SK-N-SH (cell line): ENCODE results near the gene UBE2E2. TPM values are rescaled to one million over a fixed set of nuclear protein-coding genes. Genes with fewer than 3 reads are reported as not detected.
"Not testable (repeated sequence)": the region's sequence is repeated elsewhere in the genome, so short reads cannot be mapped to it uniquely, and the experiment has no call there.

Experiments
- CTCF ChIA-PET: fragments of 300-600, 350-600 bp; formaldehyde crosslinking; extraction: SDS; loops from one replicate; lab custom pipeline; 2021; lab: Yijun Ruan, JAX
- POLR2A ChIA-PET: fragments of 350-600 bp; sonication (Branson Sonifier 250); formaldehyde crosslinking; extraction: SDS; loops from one replicate; lab custom pipeline; 2020; ENCODE audit warnings: antibody characterized with exemption, inconsistent platforms; lab: Yijun Ruan, JAX
- DNase-seq: peaks from one replicate; pipeline ENCODE4 v3.0.0; 2012
- H2AFZ ChIP-seq: fragments of 200-600 bp; sonication (generic); 2 replicates; pipeline ENCODE4 v1.8.1; 2016; ENCODE audit warnings: antibody characterized with exemption, mild to moderate bottlenecking, low read depth
- H3F3A ChIP-seq: fragments of 200-600 bp; sonication (generic); replicated peaks from 2 replicates; pipeline ENCODE3; 2016; ENCODE audit warnings: antibody characterized with exemption, mild to moderate bottlenecking; ENCODE audit not compliant: insufficient read depth
- H3K27ac ChIP-seq, 2 experiments: fragments of 200-500 bp in 1 of 2; fragments of 200-600 bp in 1 of 2; sonication (Bioruptor generic) in 1 of 2; sonication (generic), shearing (Covaris generic) in 1 of 2; 2 replicates each; pipeline versions ENCODE4 v1.5.1 to v1.6.1; 2014 to 2016; ENCODE audit warnings: low read depth in 2 of 2, inconsistent platforms in 1 of 2, low read length in 1 of 2, mild to moderate bottlenecking in 1 of 2, mixed read lengths in 1 of 2
- H3K27me3 ChIP-seq: fragments of 200-600 bp; sonication (generic), shearing (Covaris generic); 2 replicates; pipeline ENCODE4 v1.6.1; 2016; ENCODE audit warnings: mixed run types; ENCODE audit not compliant: insufficient read depth
- H3K36me3 ChIP-seq, 2 experiments: fragments of 200-500 bp in 1 of 2; fragments of 200-600 bp in 1 of 2; sonication (Bioruptor generic) in 1 of 2; sonication (generic) in 1 of 2; replicated peaks in 1 of 2; 2 replicates each; pipeline versions ENCODE3 to v1.5.1; 2014 to 2016; ENCODE audit warnings: low read length in 1 of 2, mild to moderate bottlenecking in 1 of 2; ENCODE audit not compliant: insufficient read depth in 2 of 2, control insufficient read depth in 1 of 2
- H3K4me1 ChIP-seq, 2 experiments: fragments of 200-500 bp in 1 of 2; fragments of 200-600 bp in 1 of 2; sonication (Bioruptor generic) in 1 of 2; sonication (generic), shearing (Covaris generic) in 1 of 2; 2 replicates each; pipeline versions ENCODE4 v1.5.1 to v1.6.1; 2014 to 2016; ENCODE audit warnings: low read depth in 1 of 2, low read length in 1 of 2, mixed run types in 1 of 2; ENCODE audit not compliant: insufficient read depth in 2 of 2, control insufficient read depth in 1 of 2
- H3K4me2 ChIP-seq: fragments of 200-600 bp; sonication (generic), shearing (Covaris generic); 2 replicates; pipeline ENCODE4 v1.6.1; 2017; ENCODE audit warnings: mixed run types
- H3K4me3 ChIP-seq, 2 experiments: fragments of 200-500 bp in 1 of 2; fragments of 200-600 bp in 1 of 2; sonication (Bioruptor generic) in 1 of 2; sonication (generic), shearing (Covaris generic) in 1 of 2; 2 replicates each; pipeline versions ENCODE4 v1.5.1 to v1.8.1; 2014 to 2016; ENCODE audit warnings: low read depth in 2 of 2, inconsistent platforms in 1 of 2, low read length in 1 of 2, mild to moderate bottlenecking in 1 of 2, mixed read lengths in 1 of 2, moderate library complexity in 1 of 2
- H3K79me2 ChIP-seq: fragments of 200-600 bp; sonication (generic); 2 replicates; pipeline ENCODE4 v1.8.1; 2017; ENCODE audit warnings: mild to moderate bottlenecking; ENCODE audit not compliant: insufficient read depth
- H3K9ac ChIP-seq: fragments of 200-600 bp; sonication (generic); 2 replicates; pipeline ENCODE4 v1.6.1; 2017; ENCODE audit warnings: mixed run types
- H3K9me2 ChIP-seq: fragments of 200-600 bp; sonication (generic); 2 replicates; pipeline ENCODE4 v1.6.1; 2017; ENCODE audit warnings: mixed run types
- H3K9me3 ChIP-seq: fragments of 200-600 bp; sonication (generic); 2 replicates; pipeline ENCODE4 v1.6.1; 2017; ENCODE audit warnings: mixed run types, mild to moderate bottlenecking, moderate library complexity
- H4K20me1 ChIP-seq: fragments of 200-600 bp; sonication (generic); 2 replicates; pipeline ENCODE4 v1.6.1; 2017; ENCODE audit warnings: mild to moderate bottlenecking, mixed run types; ENCODE audit not compliant: insufficient read depth
- CHD2 ChIP-seq: fragments of 150-350 bp; IDR thresholded peaks from 2 replicates; pipeline ENCODE4 v1.6.1; 2018; ENCODE audit warnings: low read length; ENCODE audit not compliant: partially characterized antibody
- EP300 ChIP-seq, 2 experiments: IDR thresholded peaks; 2 replicates each; pipeline versions ENCODE4 v1.4.0 to v1.6.1; 2012; ENCODE audit warnings: borderline replicate concordance in 1 of 2, low read depth in 1 of 2, low read length in 1 of 2
- EZH2phosphoT487 ChIP-seq: fragments of 200-600 bp; sonication (generic); IDR thresholded peaks from 2 replicates; pipeline ENCODE4 v1.6.1; 2017; ENCODE audit warnings: low read depth, mixed run types, mild to moderate bottlenecking, antibody characterized with exemption, moderate library complexity, borderline replicate concordance
- MEF2A ChIP-seq: IDR thresholded peaks from 2 replicates; pipeline ENCODE4 v1.4.0; 2012; ENCODE audit warnings: low read depth, borderline replicate concordance
- MXI1 ChIP-seq: IDR thresholded peaks from 2 replicates; pipeline ENCODE4 v1.6.1; 2012; ENCODE audit warnings: mild to moderate bottlenecking, low read depth, low read length, improper control_type of control experiment
- NFIC ChIP-seq: IDR thresholded peaks from 2 replicates; pipeline ENCODE4 v1.4.0; 2012; ENCODE audit warnings: borderline replicate concordance
- POLR2AphosphoS5 ChIP-seq: IDR thresholded peaks from 2 replicates; pipeline ENCODE4 v1.6.1; 2012; ENCODE audit warnings: low read depth, low read length
- SIN3A ChIP-seq: IDR thresholded peaks from 2 replicates; pipeline ENCODE4 v1.6.1; 2012; ENCODE audit warnings: low read depth, mild to moderate bottlenecking, low read length, moderate library complexity, borderline replicate concordance
- TAF1 ChIP-seq: IDR thresholded peaks from 2 replicates; pipeline ENCODE4 v1.6.1; 2012; ENCODE audit warnings: low read depth, mild to moderate bottlenecking, low read length, moderate library complexity, borderline replicate concordance
- TCF12 ChIP-seq: IDR thresholded peaks from 2 replicates; pipeline ENCODE4 v1.4.0; 2012
- TEAD4 ChIP-seq: IDR thresholded peaks from 2 replicates; pipeline ENCODE4 v1.4.0; 2012; ENCODE audit warnings: mild to moderate bottlenecking, borderline replicate concordance; ENCODE audit not compliant: insufficient read depth
- YY1 ChIP-seq: IDR thresholded peaks from 2 replicates; pipeline ENCODE4 v1.4.0; 2012; ENCODE audit warnings: low read depth, mild to moderate bottlenecking
- WGBS: methylation state at CpG from one replicate; pipeline ENCODE4 v1.1.6; 2017; ENCODE audit warnings: low lambda C conversion rate; 5-methylcytosine and 5-hydroxymethylcytosine counted together
- polyA plus RNA-seq, 3 experiments: library from polyadenylated mRNA; depleted of rRNA; stranded (reverse); fragments of >200 nt; gene quantifications; 2 replicates each; pipeline ENCODE4 v1.2.3, GENCODE V29; 2012
- TF ChIP-seq, protein P1 (sequence below): IDR thresholded peaks from 2 replicates; pipeline ENCODE4; 2012
- TF ChIP-seq, protein P2 (sequence below): IDR thresholded peaks from 2 replicates; pipeline ENCODE4 v1.4.0; 2012; ENCODE audit warnings: low read depth
- TF ChIP-seq, protein P3 (sequence below): IDR thresholded peaks from 2 replicates; pipeline ENCODE4 v1.4.0; 2012; ENCODE audit warnings: low read depth, borderline replicate concordance

UBE2E2 gene
- polyA plus RNA-seq, 1 of the 3 experiments (the other 2 are of a cell fraction), result 46.4 TPM

DNA sequence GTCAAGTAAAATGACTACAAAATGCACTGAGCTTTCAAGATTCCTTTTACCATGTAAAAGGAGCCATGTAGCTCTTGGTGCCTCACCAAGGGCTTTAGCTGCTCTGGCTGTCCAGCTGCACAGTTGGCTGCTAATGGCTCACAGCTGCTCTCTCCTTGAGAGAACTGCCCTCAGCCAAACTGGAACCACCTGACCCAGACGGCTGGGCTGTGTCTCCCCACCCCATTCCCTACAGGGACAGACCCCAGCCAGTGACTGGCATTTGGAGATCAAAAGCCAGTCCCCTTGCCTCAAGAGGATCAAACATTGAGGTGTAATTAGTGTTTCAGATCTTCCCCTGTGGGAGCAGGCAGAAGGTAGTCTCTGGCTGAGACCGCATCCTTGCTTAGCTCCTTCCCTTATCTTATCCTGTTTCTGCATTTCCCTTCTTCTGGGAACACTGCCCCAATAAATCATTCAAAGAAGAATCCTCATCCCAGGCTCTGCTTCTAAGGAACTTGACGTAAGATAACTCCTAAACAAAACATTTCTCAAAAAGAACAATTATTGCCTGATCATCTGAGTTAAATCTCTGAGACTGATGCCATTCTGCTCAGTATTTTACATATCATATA lies 28.6 kb upstream of the UBE2E2 start (continued):
- TF ChIP-seq, protein P1, sequence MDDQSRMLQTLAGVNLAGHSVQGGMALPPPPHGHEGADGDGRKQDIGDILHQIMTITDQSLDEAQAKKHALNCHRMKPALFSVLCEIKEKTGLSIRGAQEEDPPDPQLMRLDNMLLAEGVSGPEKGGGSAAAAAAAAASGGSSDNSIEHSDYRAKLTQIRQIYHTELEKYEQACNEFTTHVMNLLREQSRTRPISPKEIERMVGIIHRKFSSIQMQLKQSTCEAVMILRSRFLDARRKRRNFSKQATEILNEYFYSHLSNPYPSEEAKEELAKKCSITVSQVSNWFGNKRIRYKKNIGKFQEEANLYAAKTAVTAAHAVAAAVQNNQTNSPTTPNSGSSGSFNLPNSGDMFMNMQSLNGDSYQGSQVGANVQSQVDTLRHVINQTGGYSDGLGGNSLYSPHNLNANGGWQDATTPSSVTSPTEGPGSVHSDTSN, result no peak
- TF ChIP-seq MEF2A (no peak), POLR2AphosphoS5 (no peak), EP300 (IDR thresholded peaks at IDR 0.05; ENCODE audit: borderline replicate concordance in 1 of 2, low read depth in 1 of 2, low read length in 1 of 2) (no peak), MXI1 (no peak), EZH2phosphoT487 (no peak), TCF12 (no peak), CHD2 (no peak), NFIC (no peak), SIN3A (no peak)
- TF ChIP-seq, protein P2, sequence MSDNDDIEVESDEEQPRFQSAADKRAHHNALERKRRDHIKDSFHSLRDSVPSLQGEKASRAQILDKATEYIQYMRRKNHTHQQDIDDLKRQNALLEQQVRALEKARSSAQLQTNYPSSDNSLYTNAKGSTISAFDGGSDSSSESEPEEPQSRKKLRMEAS, result no peak

DNA sequence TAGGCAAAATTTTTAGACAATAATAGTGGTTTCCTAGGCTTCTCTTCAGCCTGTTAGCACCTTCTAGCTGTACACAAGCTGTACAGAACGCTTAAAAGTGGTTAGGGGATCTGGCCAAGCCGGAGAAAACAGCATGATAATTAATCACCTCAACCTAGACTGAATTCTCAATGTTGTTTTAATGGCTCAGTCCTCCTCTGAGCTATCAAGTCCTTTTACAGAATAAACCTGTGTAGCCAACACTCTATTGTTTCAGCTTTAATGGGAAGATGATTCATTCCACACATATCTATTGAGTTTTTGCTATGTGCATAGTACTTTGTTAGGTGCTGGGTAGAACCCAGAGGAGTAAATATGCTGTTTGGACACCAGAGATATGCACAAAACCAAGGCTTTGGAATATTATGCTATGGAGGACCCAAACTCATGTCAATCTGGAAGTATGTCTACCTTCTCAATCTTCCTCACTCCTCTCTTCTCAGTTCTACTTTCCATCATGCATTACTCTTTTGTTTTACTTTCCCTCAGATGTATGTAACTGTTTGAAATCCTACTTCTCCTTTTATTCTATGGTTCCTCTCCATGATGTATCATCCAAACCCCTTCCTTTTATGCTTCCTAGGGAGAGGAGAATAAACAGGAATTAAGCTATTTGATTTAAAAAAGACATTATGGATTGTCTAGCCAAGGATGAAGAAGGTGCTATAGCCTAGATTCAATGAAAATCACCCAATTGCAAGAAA lies 27.6 kb upstream of the UBE2E2 start:
- H3K4me2 ChIP-seq, result no peak overlapping the region
- peaks cover 0 to 3% of the 10 kb centered on the region in 2 experiments; a peak in 1 of 4 replicates for H3K4me1 ChIP-seq
- ChIA-PET POLR2A (no interaction called here), CTCF (no interaction called here)
- 0 out of 2 replicates have a peak, but pooled peaks cover 4% of the 10 kb centered on the region for H3K9me3 ChIP-seq
- 43% methylated on average over 2 of the region's 2 CpGs for WGBS
- H4K20me1 ChIP-seq, result no peaks in the 10 kb centered on the region
- H3K4me3 ChIP-seq, result no peak overlapping the region
- no peaks in the 10 kb centered on the region for H3K27me3 ChIP-seq
- no peaks in the 10 kb centered on the region for H3F3A ChIP-seq
- no peak overlapping the region for H2AFZ ChIP-seq
- TF ChIP-seq TAF1, result no peak
- TF ChIP-seq TEAD4, result no peak
- no peak for TF ChIP-seq NFIC
- TF ChIP-seq, protein P3, sequence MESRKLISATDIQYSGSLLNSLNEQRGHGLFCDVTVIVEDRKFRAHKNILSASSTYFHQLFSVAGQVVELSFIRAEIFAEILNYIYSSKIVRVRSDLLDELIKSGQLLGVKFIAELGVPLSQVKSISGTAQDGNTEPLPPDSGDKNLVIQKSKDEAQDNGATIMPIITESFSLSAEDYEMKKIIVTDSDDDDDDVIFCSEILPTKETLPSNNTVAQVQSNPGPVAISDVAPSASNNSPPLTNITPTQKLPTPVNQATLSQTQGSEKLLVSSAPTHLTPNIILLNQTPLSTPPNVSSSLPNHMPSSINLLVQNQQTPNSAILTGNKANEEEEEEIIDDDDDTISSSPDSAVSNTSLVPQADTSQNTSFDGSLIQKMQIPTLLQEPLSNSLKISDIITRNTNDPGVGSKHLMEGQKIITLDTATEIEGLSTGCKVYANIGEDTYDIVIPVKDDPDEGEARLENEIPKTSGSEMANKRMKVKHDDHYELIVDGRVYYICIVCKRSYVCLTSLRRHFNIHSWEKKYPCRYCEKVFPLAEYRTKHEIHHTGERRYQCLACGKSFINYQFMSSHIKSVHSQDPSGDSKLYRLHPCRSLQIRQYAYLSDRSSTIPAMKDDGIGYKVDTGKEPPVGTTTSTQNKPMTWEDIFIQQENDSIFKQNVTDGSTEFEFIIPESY, result no peak
- TF ChIP-seq CHD2, result no peak
- no peak for TF ChIP-seq MEF2A
- TF ChIP-seq YY1, result no peak
- no peak for DNase-seq
- no peaks in the 10 kb centered on the region for H3K36me3 ChIP-seq
- no peak overlapping the region for H3K27ac ChIP-seq
- no peak overlapping the region for H3K9ac ChIP-seq
- H3K9me2 ChIP-seq, result no peaks in the 10 kb centered on the region
- no peaks in the 10 kb centered on the region for H3K79me2 ChIP-seq

DNA sequence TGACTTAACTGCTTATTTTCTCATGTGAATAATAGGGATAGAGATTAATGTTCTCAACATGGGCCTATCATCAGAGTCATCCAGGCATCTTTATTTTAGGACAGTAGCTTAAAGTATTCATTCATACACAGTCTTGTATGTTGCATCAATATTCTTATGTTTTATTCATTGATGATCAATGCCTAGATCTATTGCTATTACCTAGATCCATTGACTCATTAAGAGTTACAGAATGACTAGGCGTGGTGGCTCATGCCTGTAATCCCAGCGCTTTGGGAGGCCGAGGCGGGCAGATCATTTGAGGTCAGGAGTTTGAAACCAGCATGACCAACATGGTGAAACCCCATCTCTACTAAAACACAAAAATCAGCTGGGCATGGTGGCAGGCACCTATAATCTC lies 26.3 kb upstream of the UBE2E2 start:
- H3K79me2 ChIP-seq, H3K9me3 ChIP-seq, H3K9ac ChIP-seq, CTCF ChIA-PET, H3K4me3 ChIP-seq, H3K4me2 ChIP-seq, H3F3A ChIP-seq, H4K20me1 ChIP-seq, H3K27me3 ChIP-seq, H3K4me1 ChIP-seq, DNase-seq, POLR2A ChIA-PET, H3K36me3 ChIP-seq, H2AFZ ChIP-seq, H3K27ac ChIP-seq, H3K9me2 ChIP-seq: not testable (repeated sequence)
- 77% methylated on average over 4 of the region's 4 CpGs for WGBS
